Fibroblast of skin of right quadriceps (primary cell): Measurements from ENCODE around the gene USP51.
"Not testable (repeated sequence)": the region's sequence is repeated elsewhere in the genome, so short reads cannot be mapped to it uniquely, and the experiment has no call there.

Experiments used
- DNase-seq: peaks from one replicate; pipeline ENCODE4 v3.0.0-alpha.2; 2013

USP51 gene

DNA sequence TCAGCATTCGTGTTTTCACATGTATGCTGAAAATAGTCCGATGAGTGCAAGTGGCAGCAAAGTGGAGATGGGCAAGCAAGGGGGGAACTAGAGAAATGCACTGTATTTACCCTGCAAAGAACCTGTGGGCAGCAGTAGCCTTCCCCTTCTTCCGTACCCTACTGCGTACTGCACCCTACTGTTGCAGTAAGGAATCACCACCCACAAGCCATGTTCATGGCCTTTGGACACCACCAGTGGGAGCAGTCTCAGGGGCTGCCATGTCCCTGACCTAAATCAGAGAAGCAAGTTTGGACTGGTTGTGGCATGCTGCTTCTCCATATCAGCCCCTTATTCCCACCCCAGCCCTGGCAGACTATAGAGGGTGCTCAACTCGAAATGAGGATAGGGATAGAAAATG is 25.6 kb downstream of the USP51 start:
- DNase-seq: not testable (repeated sequence)

DNA sequence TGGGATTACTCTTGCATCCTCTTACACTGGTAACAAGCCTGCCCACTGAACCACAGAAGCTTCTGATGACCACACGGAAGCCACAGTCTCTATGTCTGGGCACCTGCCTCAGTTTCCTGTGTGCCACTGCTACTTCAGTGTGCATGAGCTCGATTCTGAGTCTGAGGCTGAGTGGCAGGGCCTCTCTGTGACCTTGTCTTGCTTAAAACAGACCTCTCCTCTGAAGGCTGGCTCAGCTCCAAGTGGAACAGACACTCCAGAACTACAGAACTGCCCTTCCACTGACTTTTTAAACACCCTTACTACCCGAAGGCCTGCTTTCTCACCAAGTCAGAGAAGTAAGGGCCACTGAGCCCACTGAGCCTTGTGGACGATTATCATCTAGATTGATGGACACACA is 29.7 kb downstream of the USP51 start:
- DNase-seq: not testable (repeated sequence)

DNA sequence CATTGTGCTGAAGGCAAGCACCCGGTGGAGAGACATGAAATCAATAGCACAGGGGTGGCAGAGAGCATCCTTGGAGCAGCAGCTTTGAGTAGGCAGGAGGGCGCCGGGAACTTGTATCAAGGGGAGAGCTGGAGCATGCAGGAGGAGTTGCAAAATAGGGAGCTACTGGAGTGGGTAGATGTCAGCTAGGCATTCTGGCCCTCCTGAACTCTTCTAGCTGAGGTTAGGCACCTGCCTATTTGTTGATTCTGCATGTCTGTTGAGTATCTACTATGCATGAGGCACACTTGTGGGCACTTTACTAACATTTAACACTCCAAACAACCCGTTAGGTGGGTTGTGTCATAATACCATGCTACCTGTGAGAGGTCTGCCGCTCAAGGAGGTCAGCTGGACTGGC is 30.2 kb downstream of the USP51 start:
- not testable (repeated sequence) for DNase-seq

DNA sequence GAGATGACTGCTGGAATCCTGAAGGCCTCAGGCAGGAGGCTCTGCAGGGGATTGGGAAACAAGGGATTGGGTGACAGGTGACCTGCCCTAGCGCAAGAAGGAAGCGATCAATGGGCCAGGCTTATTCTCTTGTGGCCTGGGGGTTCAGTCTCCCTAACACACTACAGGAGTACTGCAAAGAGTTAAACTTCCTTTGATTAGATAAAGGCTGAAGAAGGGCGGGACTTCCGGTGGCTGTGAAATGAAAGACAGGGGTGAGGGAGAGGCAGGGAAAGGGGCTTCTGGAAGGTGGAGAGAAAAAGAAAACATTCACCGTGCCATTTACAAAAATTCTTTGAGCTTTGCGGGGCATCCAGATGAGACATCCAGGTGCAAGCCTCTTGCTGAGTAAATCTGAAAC is 33.9 kb downstream of the USP51 start:
- not testable (repeated sequence) for DNase-seq

DNA sequence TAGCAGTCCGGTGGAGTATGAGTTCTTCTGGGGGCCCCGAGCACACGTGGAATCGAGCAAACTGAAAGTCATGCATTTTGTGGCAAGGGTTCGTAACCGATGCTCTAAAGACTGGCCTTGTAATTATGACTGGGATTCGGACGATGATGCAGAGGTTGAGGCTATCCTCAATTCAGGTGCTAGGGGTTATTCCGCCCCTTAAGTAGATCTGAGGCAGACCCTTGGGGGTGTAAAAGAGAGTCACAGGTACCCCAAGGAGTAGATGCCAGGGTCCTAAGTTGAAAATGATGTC is 36.9 kb downstream of the USP51 start:
- no peak for DNase-seq

DNA sequence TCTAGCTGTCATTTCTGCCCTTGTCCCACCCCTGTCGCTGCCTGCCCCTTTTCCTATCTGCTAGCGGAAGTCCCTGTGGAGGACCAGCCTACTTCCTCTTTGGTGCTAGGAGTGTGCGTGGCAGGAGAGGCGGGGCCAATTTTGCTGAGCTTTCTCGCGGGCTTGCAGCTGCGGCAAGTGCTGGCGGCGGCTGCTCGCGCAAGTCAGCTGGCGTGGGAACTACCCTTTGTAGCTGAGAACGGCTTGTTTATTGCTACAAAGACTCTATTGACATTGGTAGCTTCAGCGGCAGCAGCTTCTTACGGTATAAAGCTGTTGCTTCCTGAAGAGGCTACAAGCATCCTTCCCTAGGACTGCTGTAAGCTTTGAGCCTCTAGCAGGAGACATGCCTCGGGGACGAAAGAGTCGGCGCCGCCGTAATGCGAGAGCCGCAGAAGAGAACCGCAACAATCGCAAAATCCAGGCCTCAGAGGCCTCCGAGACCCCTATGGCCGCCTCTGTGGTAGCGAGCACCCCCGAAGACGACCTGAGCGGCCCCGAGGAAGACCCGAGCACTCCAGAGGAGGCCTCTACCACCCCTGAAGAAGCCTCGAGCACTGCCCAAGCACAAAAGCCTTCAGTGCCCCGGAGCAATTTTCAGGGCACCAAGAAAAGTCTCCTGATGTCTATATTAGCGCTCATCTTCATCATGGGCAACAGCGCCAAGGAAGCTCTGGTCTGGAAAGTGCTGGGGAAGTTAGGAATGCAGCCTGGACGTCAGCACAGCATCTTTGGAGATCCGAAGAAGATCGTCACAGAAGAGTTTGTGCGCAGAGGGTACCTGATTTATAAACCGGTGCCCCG is 37.4 kb downstream of the USP51 start, which contains the start of gene MAGEH1:
MAGEH1 (plus strand) TSS at position 138 of the 843 bp plus-strand sequence; CDS start at position 386, 248 bp downstream.
- DNase-seq: peak; percentile 81

DNA sequence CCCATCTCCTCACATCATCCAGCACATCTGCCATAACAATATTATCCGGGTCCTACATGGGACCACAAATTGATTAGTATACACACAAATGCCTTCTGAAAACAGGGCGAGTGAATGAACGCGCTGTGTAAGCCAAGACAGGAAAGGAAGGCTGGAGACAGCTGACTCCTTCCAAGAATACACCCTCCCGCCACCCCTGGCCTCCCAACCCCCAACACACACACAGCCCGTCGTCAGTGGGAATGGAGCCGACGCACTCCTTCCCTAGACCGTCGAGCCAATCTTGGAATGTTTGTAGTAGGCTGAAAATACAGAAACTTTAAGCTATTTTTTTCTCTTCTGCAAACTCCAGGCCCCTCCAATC is 38.0 kb downstream of the USP51 start:
- DNase-seq: no peak

DNA sequence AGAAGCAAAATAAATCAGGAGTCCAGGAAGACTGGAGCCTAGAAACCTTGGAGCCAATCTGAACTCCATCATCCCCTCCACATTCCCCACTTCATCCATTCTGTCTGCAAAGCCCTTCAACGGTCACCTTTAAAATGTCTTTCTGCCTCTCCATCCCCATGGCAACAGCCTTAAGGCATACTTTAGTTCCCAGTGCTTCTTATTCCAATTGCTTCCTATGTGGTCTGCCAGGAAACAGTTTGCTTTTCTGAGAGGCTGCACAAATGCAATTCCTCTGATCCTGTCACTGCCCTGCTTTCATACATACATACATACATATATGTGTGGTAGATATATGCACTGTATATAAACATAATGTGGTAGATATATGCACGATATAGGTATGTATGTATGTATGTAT is 38.5 kb downstream of the USP51 start:
- no peak for DNase-seq

DNA sequence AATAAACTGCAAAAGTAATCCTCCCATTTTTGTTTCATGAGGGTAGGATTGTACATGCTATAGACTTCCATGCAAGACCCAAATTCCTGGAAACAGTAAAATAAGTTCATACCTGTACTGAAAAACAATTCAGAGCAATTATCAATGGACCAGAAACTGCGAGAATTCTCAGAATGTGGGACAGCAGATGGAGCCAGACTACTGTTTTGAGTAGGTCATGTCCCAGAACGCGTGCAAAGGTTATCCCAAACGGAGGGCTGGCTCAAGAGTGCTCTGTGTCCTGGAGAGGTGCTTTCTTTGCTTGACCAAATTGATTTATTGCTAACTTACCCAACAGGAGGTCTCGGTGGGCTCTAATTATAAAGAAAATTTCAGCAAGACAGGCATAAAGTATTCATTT is 39.4 kb downstream of the USP51 start:
- DNase-seq: peak; percentile 1

DNA sequence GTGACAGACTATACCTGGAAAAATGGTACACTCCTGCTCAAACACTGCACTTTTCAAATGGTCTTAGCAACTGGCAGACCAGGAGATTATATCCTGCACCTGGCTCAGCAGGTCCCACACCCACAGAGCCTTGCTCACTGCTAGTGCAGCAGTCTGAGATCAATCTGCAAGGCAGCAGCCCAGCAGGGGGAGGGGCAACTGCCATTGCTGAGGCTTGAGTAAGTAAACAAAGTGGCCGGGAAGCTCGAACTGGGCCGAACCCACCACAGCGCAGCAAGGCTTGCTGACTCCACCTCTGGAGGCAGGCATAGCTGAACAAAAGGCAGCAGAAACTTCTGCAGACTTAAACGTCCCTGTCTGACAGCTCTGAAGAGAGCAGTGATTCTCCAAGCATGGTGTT is 46.2 kb downstream of the USP51 start:
- not testable (repeated sequence) for DNase-seq
